CD14-positive monocyte (primary cell): ENCODE measurements around the gene LIPN. TPM values are rescaled to one million over a fixed set of nuclear protein-coding genes. Genes with fewer than 3 reads are reported as not detected.

Experiments
- DNase-seq, 3 donors: peaks; one replicate each; pipeline ENCODE4 v3.0.0-alpha.2; 2011 to 2022
- H2AFZ ChIP-seq: 2 replicates; pipeline ENCODE4 v1.6.0; 2012; ENCODE audit warnings: mild to moderate bottlenecking, low read depth, low read length, inconsistent platforms; ENCODE audit not compliant: insufficient read depth, poor library complexity, severe bottlenecking
- H3K27ac ChIP-seq, 2 donors: 1 replicate in 1 of 2; 2 replicates in 1 of 2; pipeline ENCODE4 v1.5.1; 2012 to 2013; ENCODE audit warnings: low read length in 2 of 2, control low read depth in 1 of 2, inconsistent platforms in 1 of 2, low read depth in 1 of 2, mild to moderate bottlenecking in 1 of 2
- H3K27me3 ChIP-seq, 2 donors: one replicate each; pipeline versions ENCODE4 v1.6.0 to v1.6.1; 2011 to 2013; ENCODE audit warnings: low read length in 2 of 2; ENCODE audit not compliant: control insufficient read depth in 2 of 2, insufficient read depth in 2 of 2
- H3K36me3 ChIP-seq, 2 donors: replicated peaks in 1 of 2; 1 replicate in 1 of 2; 2 replicates in 1 of 2; pipeline versions ENCODE4 v1.5.1 to v1.6.1; 2012 to 2013; ENCODE audit warnings: low read length in 2 of 2, control low read depth in 1 of 2, inconsistent platforms in 1 of 2, mild to moderate bottlenecking in 1 of 2; ENCODE audit not compliant: insufficient read depth in 2 of 2, control insufficient read depth in 1 of 2
- H3K4me1 ChIP-seq, 2 donors: 1 replicate in 1 of 2; 2 replicates in 1 of 2; pipeline versions ENCODE4 v1.5.1 to v1.6.1; 2012 to 2013; ENCODE audit warnings: low read length in 2 of 2, control low read depth in 1 of 2, inconsistent platforms in 1 of 2, mild to moderate bottlenecking in 1 of 2, moderate library complexity in 1 of 2; ENCODE audit not compliant: insufficient read depth in 2 of 2, control insufficient read depth in 1 of 2
- H3K4me2 ChIP-seq: replicated peaks from 2 replicates; pipeline ENCODE3; 2012; ENCODE audit warnings: low read length, moderate library complexity, mild to moderate bottlenecking; ENCODE audit not compliant: poor library complexity, severe bottlenecking; ENCODE audit errors: extremely low read depth
- H3K4me3 ChIP-seq, 3 experiments: fragments of 200-600 bp in 1 of 3; sonication (generic) in 1 of 3; replicated peaks in 1 of 3; 1 replicate in 2 of 3; 2 replicates in 1 of 3; pipeline ENCODE4 v1.5.1; 2011 to 2013; ENCODE audit warnings: low read length in 3 of 3, mild to moderate bottlenecking in 3 of 3, control low read depth in 2 of 3, low read depth in 2 of 3, inconsistent platforms in 1 of 3, moderate library complexity in 1 of 3
- H3K79me2 ChIP-seq: 2 replicates; pipeline ENCODE4 v1.6.0; 2012; ENCODE audit warnings: mild to moderate bottlenecking, control low read depth, inconsistent platforms, low read length, moderate library complexity; ENCODE audit not compliant: insufficient read depth
- H3K9ac ChIP-seq: 2 replicates; pipeline ENCODE4 v1.6.0; 2017; ENCODE audit warnings: low read length, mild to moderate bottlenecking; ENCODE audit not compliant: insufficient read depth, poor library complexity, severe bottlenecking
- H3K9me3 ChIP-seq, 2 donors: replicated peaks in 1 of 2; 1 replicate in 1 of 2; 2 replicates in 1 of 2; pipeline versions ENCODE4 v1.5.1 to v1.6.1; 2012 to 2013; ENCODE audit warnings: low read length in 2 of 2, control low read depth in 1 of 2; ENCODE audit not compliant: control insufficient read depth in 1 of 2, insufficient read depth in 1 of 2
- H4K20me1 ChIP-seq: 2 replicates; pipeline ENCODE4 v1.6.0; 2012; ENCODE audit warnings: mild to moderate bottlenecking, low read length, control low read depth, moderate library complexity; ENCODE audit not compliant: insufficient read depth
- H3K27ac Mint-ChIP-seq, 7 donors: one replicate each; pipeline ENCODE4 v1.8.0; 2020; ENCODE audit warnings: mild to moderate bottlenecking in 7 of 7, mixed read lengths in 7 of 7, moderate library complexity in 6 of 7, inconsistent platforms in 2 of 7
- H3K27me3 Mint-ChIP-seq, 3 donors: one replicate each; pipeline ENCODE4 v1.8.0; 2021 to 2022; ENCODE audit warnings: low read depth in 3 of 3, mild to moderate bottlenecking in 3 of 3, mixed read lengths in 3 of 3, moderate library complexity in 3 of 3, inconsistent platforms in 1 of 3
- H3K36me3 Mint-ChIP-seq, 2 donors: one replicate each; pipeline ENCODE4 v1.8.0; 2020; ENCODE audit warnings: mixed read lengths in 2 of 2, inconsistent platforms in 1 of 2, mild to moderate bottlenecking in 1 of 2
- H3K4me1 Mint-ChIP-seq: one replicate; pipeline ENCODE4 v1.8.0; 2020; ENCODE audit warnings: mild to moderate bottlenecking, mixed read lengths
- H3K4me3 Mint-ChIP-seq, 2 donors: one replicate each; pipeline ENCODE4 v1.8.0; 2020; ENCODE audit warnings: mild to moderate bottlenecking in 2 of 2, mixed read lengths in 2 of 2, moderate library complexity in 1 of 2
- H3K9me3 Mint-ChIP-seq, 7 donors: one replicate each; pipeline ENCODE4 v1.8.0; 2020 to 2022; ENCODE audit warnings: mixed read lengths in 7 of 7, mild to moderate bottlenecking in 6 of 7, moderate library complexity in 6 of 7, inconsistent platforms in 2 of 7
- CTCF ChIP-seq: fragments of 200-600 bp; IDR thresholded peaks from one replicate; pipeline ENCODE4 v1.8.0; 2022; ENCODE audit warnings: antibody characterized with exemption, mild to moderate bottlenecking
- WGBS: methylation state at CpG from one replicate; pipeline ENCODE4 v1.1.5; 2013; ENCODE audit warnings: missing lambda C conversion rate; ENCODE audit not compliant: insufficient coverage; 5-methylcytosine and 5-hydroxymethylcytosine counted together
- intact Hi-C, 2 donors: fragments of 100-400 bp; cut with micrococcal nuclease; formaldehyde crosslinking; loops; one replicate each; pipeline versions ENCODE4 v1.15.0 to v1.15.1; 2023
- polyA plus RNA-seq, 3 donors: library from polyadenylated mRNA; depleted of rRNA in 1 of 3; unstranded in 2 of 3; stranded (reverse) in 1 of 3; fragments of 300-500 nt in 2 of 3; fragments of >200 nt in 1 of 3; fragmentation: Illumina TruSeq in 2 of 3; gene quantifications; 1 replicate in 2 of 3; 2 replicates in 1 of 3; pipeline ENCODE4 v1.2.3, GENCODE V29; 2012 to 2021

Gene LIPN
- polyA plus RNA-seq, 3 donors = 8.9 to 12.9 (median 10.1) TPM

- Histone ChIP-seq H3K27me3 (peaks cover 3 to 4% of the 10 kb centered on the region in 2 donors), H3K36me3 (no peaks in the 10 kb centered on the region), H3K4me3 (no peak within 1 kb of the TSS), H2AFZ (no peak within 1 kb of the TSS), H3K4me1 (no peaks in the 10 kb centered on the region), H4K20me1 (no peaks in the 10 kb centered on the region), H3K79me2 (no peaks in the 10 kb centered on the region), H3K9ac (no peak within 1 kb of the TSS), H3K27ac (no peak within 1 kb of the TSS), H3K9me3 (no peaks in the 10 kb centered on the region), H3K4me2 (no peak within 1 kb of the TSS)
- no peaks in the 10 kb centered on the region for H3K4me1 Mint-ChIP-seq
- intact Hi-C loops = loop anchor here in 1 of 2 donors (10.0 kb wide), 1 partner anchor 238 kb away; no protein-coding TSS in a partner anchor
- DNase-seq = no peak
- 100% methylated on average over 1 of the region's 2 CpGs for WGBS
- no peak for TF ChIP-seq CTCF
- no peaks in the 10 kb centered on the region for H3K36me3 Mint-ChIP-seq
- H3K9me3 Mint-ChIP-seq = peaks cover 0 to 10% (median 0%) of the 10 kb centered on the region in 7 donors
- H3K27ac Mint-ChIP-seq = no peak within 1 kb of the TSS
- no peak within 1 kb of the TSS for H3K4me3 Mint-ChIP-seq
- peaks cover 7 to 19% (median 9%) of the 10 kb centered on the region in 3 donors for H3K27me3 Mint-ChIP-seq
Measured at GRCh38 chr10:88802523-88803285, 42.9 kb downstream of the LIPN start, which contains the start of gene LIPM. TSS of gene LIPM (plus strand) at chr10:88802730. CDS start at chr10:88802897, 167 bp downstream.

GRCh38 chr10:88803641-88804040 is 43.8 kb downstream of the LIPN start:
- Mint-ChIP-seq H3K27ac (no peak overlapping the region), H3K4me3 (no peak overlapping the region), H3K36me3 (no peaks in the 10 kb centered on the region), H3K27me3 (peaks cover 5 to 11% (median 7%) of the 10 kb centered on the region in 3 donors), H3K9me3 (peaks cover 0 to 3% (median 0%) of the 10 kb centered on the region in 7 donors), H3K4me1 (no peaks in the 10 kb centered on the region)
- H4K20me1 ChIP-seq = no peaks in the 10 kb centered on the region
- peaks cover 0 to 3% of the 10 kb centered on the region in 2 donors for H3K27me3 ChIP-seq
- H3K9me3 ChIP-seq = no peaks in the 10 kb centered on the region
- H3K4me3 ChIP-seq = no peak overlapping the region
- H2AFZ ChIP-seq = no peak overlapping the region
- no peaks in the 10 kb centered on the region for H3K36me3 ChIP-seq
- H3K4me2 ChIP-seq = no peak overlapping the region
- no peaks in the 10 kb centered on the region for H3K4me1 ChIP-seq
- no peak for DNase-seq
- H3K9ac ChIP-seq = no peak overlapping the region
- no CpG with 5 or more reads among the region's 2 CpGs for whole genome bisulfite sequencing
- no peak overlapping the region for H3K27ac ChIP-seq
- no peak for TF ChIP-seq CTCF
- intact Hi-C loops = loop anchor here in 1 of 2 donors (10.0 kb wide), 1 partner anchor 239 kb away; no protein-coding TSS in a partner anchor
- H3K79me2 ChIP-seq = no peaks in the 10 kb centered on the region
